HEK293 (cell line): ENCODE data around the gene CCDC178.
"Not testable (repeated sequence)": the region's sequence is repeated elsewhere in the genome, so short reads cannot be mapped to it uniquely, and the experiment has no call there.

ENCODE experiments used
- CTCF ChIA-PET: fragments of 350-600 bp; formaldehyde crosslinking; extraction: SDS; loops from one replicate; lab custom pipeline; 2021; ENCODE audit warnings: antibody characterized with exemption; lab: Yijun Ruan, JAX
- POLR2A ChIA-PET: fragments of 300-600 bp; formaldehyde crosslinking; extraction: SDS; loops from one replicate; lab custom pipeline; 2020; ENCODE audit warnings: antibody characterized with exemption, inconsistent platforms; lab: Yijun Ruan, JAX
- H3K27ac ChIP-seq: fragments of 200-500 bp; sonication (Bioruptor generic); 2 replicates; pipeline ENCODE4 v1.5.1; 2014; ENCODE audit warnings: low read depth, low read length, control low read depth, inconsistent platforms; ENCODE audit errors: extremely low read depth
- H3K36me3 ChIP-seq, 2 experiments: fragments of 200-500 bp in 1 of 2; sonication (Bioruptor generic) in 1 of 2; 1 replicate in 1 of 2; 2 replicates in 1 of 2; pipeline ENCODE4 v1.5.1; 2014 to 2017; ENCODE audit warnings: inconsistent platforms in 2 of 2, low read length in 2 of 2; ENCODE audit not compliant: control insufficient read depth in 2 of 2, insufficient read depth in 1 of 2
- H3K4me1 ChIP-seq: fragments of 200-500 bp; sonication (Bioruptor generic); 2 replicates; pipeline ENCODE4 v1.5.1; 2014; ENCODE audit warnings: mild to moderate bottlenecking, low read length, inconsistent platforms; ENCODE audit not compliant: control insufficient read depth, insufficient read depth
- H3K4me3 ChIP-seq: 2 replicates; pipeline ENCODE4 v1.5.1; 2011; ENCODE audit warnings: low read depth, mild to moderate bottlenecking, control low read depth, low read length, moderate library complexity
- H3K9me3 ChIP-seq: fragments of 200-500 bp; sonication (Bioruptor generic); 2 replicates; pipeline ENCODE4 v1.5.1; 2014; ENCODE audit warnings: low read depth, low read length, inconsistent platforms; ENCODE audit not compliant: control insufficient read depth, insufficient read depth
- FEZF1 ChIP-seq: fragments of 450-650 bp; formaldehyde crosslinking; IDR thresholded peaks from 2 replicates; pipeline ENCODE4 v1.5.1; 2016; ENCODE audit warnings: missing biosample characterization, missing genetic modification characterization
- GFI1B ChIP-seq: fragments of 450-650 bp; formaldehyde crosslinking; IDR thresholded peaks from 2 replicates; pipeline ENCODE4 v1.5.1; 2016; ENCODE audit warnings: missing biosample characterization, missing genetic modification characterization
- HOXC10 ChIP-seq: sonication (generic); formaldehyde crosslinking; IDR thresholded peaks from 2 replicates; pipeline ENCODE4 v1.8.1; 2023; ENCODE audit warnings: mild to moderate bottlenecking, missing genetic modification reagents
- HOXD13 ChIP-seq: sonication (generic); formaldehyde crosslinking; IDR thresholded peaks from 2 replicates; pipeline ENCODE4 v1.8.0; 2022; ENCODE audit warnings: missing genetic modification reagents, borderline replicate concordance
- IKZF3 ChIP-seq: fragments of 450-650 bp; IDR thresholded peaks from 2 replicates; pipeline ENCODE4 v1.5.0; 2018; ENCODE audit warnings: missing biosample characterization, mild to moderate bottlenecking, missing genetic modification characterization, moderate library complexity
- MYNN ChIP-seq: fragments of 450-650 bp; formaldehyde crosslinking; IDR thresholded peaks from 2 replicates; pipeline ENCODE4 v1.5.1; 2016; ENCODE audit warnings: missing biosample characterization, missing genetic modification characterization, borderline replicate concordance
- SCRT2 ChIP-seq: fragments of 450-650 bp; formaldehyde crosslinking; IDR thresholded peaks from 2 replicates; pipeline ENCODE4 v1.5.1; 2016; ENCODE audit warnings: missing biosample characterization, missing genetic modification characterization
- SETDB1 ChIP-seq: IDR thresholded peaks from one replicate; pipeline ENCODE4 v1.6.1; 2017; ENCODE audit warnings: mild to moderate bottlenecking, low read length, moderate library complexity, mixed read lengths; ENCODE audit not compliant: insufficient read length
- TRIM28 ChIP-seq: IDR thresholded peaks from 2 replicates; pipeline ENCODE4 v1.6.1; 2011; ENCODE audit warnings: low read length, control low read depth, borderline replicate concordance
- WT1 ChIP-seq: fragments of 450-650 bp; formaldehyde crosslinking; IDR thresholded peaks from 2 replicates; pipeline ENCODE4 v1.5.1; 2016; ENCODE audit warnings: missing biosample characterization, missing genetic modification characterization
- ZBTB20 ChIP-seq: fragments of 450-650 bp; formaldehyde crosslinking; IDR thresholded peaks from 2 replicates; pipeline ENCODE4 v1.5.1; 2016; ENCODE audit warnings: missing biosample characterization, missing genetic modification characterization
- ZFP41 ChIP-seq: fragments of 450-650 bp; formaldehyde crosslinking; IDR thresholded peaks from 2 replicates; pipeline ENCODE4 v1.5.1; 2016; ENCODE audit warnings: missing biosample characterization, missing genetic modification characterization, borderline replicate concordance
- ZNF121 ChIP-seq: fragments of 450-650 bp; formaldehyde crosslinking; IDR thresholded peaks from 2 replicates; pipeline ENCODE4 v1.5.1; 2016; ENCODE audit warnings: missing biosample characterization, missing genetic modification characterization
- ZNF133 ChIP-seq: fragments of 450-650 bp; formaldehyde crosslinking; IDR thresholded peaks from 2 replicates; pipeline ENCODE4 v1.5.1; 2016; ENCODE audit warnings: missing biosample characterization, missing genetic modification characterization
- ZNF138 ChIP-seq: fragments of 450-650 bp; formaldehyde crosslinking; IDR thresholded peaks from 2 replicates; pipeline ENCODE4 v1.5.1; 2016; ENCODE audit warnings: missing biosample characterization, missing genetic modification characterization, borderline replicate concordance
- ZNF140 ChIP-seq: fragments of 450-650 bp; formaldehyde crosslinking; IDR thresholded peaks from 2 replicates; pipeline ENCODE4 v1.5.1; 2016; ENCODE audit warnings: missing biosample characterization, missing genetic modification characterization
- ZNF174 ChIP-seq: fragments of 450-650 bp; formaldehyde crosslinking; IDR thresholded peaks from 2 replicates; pipeline ENCODE4 v1.5.0; 2017; ENCODE audit warnings: missing biosample characterization, mild to moderate bottlenecking, missing genetic modification characterization
- ZNF2 ChIP-seq: fragments of 450-650 bp; formaldehyde crosslinking; IDR thresholded peaks from 2 replicates; pipeline ENCODE4 v1.5.1; 2016; ENCODE audit warnings: missing biosample characterization, missing genetic modification characterization
- ZNF211 ChIP-seq: fragments of 450-650 bp; formaldehyde crosslinking; IDR thresholded peaks from 2 replicates; pipeline ENCODE4 v1.5.1; 2016; ENCODE audit warnings: low read depth, missing biosample characterization, missing genetic modification characterization
- ZNF302 ChIP-seq: fragments of 450-650 bp; formaldehyde crosslinking; IDR thresholded peaks from 2 replicates; pipeline ENCODE4 v1.5.1; 2016; ENCODE audit warnings: missing biosample characterization, missing genetic modification characterization, low read depth
- ZNF324 ChIP-seq: fragments of 450-650 bp; formaldehyde crosslinking; IDR thresholded peaks from 2 replicates; pipeline ENCODE4 v1.5.1; 2016; ENCODE audit warnings: missing biosample characterization, missing genetic modification characterization
- ZNF335 ChIP-seq: fragments of 450-650 bp; formaldehyde crosslinking; conservative IDR thresholded peaks from 2 replicates; pipeline ENCODE4 v1.5.1; 2016; ENCODE audit warnings: missing biosample characterization, missing genetic modification characterization
- ZNF37A ChIP-seq: fragments of 450-650 bp; IDR thresholded peaks from 2 replicates; pipeline ENCODE4 v1.5.1; 2018; ENCODE audit warnings: missing biosample characterization, missing genetic modification characterization
- ZNF391 ChIP-seq: fragments of 450-650 bp; formaldehyde crosslinking; IDR thresholded peaks from 2 replicates; pipeline ENCODE4 v1.5.1; 2016; ENCODE audit warnings: low read depth, missing biosample characterization, missing genetic modification characterization, borderline replicate concordance
- ZNF449 ChIP-seq: fragments of 450-650 bp; formaldehyde crosslinking; IDR thresholded peaks from 2 replicates; pipeline ENCODE4 v1.5.1; 2017; ENCODE audit warnings: missing biosample characterization, mild to moderate bottlenecking, missing genetic modification characterization, moderate library complexity
- ZNF488 ChIP-seq: fragments of 450-650 bp; formaldehyde crosslinking; IDR thresholded peaks from 2 replicates; pipeline ENCODE4 v1.5.1; 2016; ENCODE audit warnings: missing biosample characterization, missing genetic modification characterization
- ZNF510 ChIP-seq: fragments of 450-650 bp; formaldehyde crosslinking; IDR thresholded peaks from 2 replicates; pipeline ENCODE4 v1.5.1; 2018; ENCODE audit warnings: mild to moderate bottlenecking, missing genetic modification characterization, missing biosample characterization; ENCODE audit not compliant: insufficient replicate concordance
- ZNF585B ChIP-seq: fragments of 450-650 bp; formaldehyde crosslinking; IDR thresholded peaks from 2 replicates; pipeline ENCODE4 v1.5.1; 2016; ENCODE audit warnings: missing biosample characterization, missing genetic modification characterization
- ZNF76 ChIP-seq: fragments of 450-650 bp; formaldehyde crosslinking; IDR thresholded peaks from 2 replicates; pipeline ENCODE4; 2016; ENCODE audit warnings: low read depth, missing biosample characterization, missing genetic modification characterization, borderline replicate concordance
- ZNF768 ChIP-seq: fragments of 450-650 bp; formaldehyde crosslinking; IDR thresholded peaks from 2 replicates; pipeline ENCODE4 v1.5.1; 2018; ENCODE audit warnings: missing biosample characterization, mild to moderate bottlenecking, missing genetic modification characterization
- ZNF792 ChIP-seq: fragments of 450-650 bp; formaldehyde crosslinking; IDR thresholded peaks from 2 replicates; pipeline ENCODE4 v1.5.1; 2016; ENCODE audit warnings: missing biosample characterization, missing genetic modification characterization
- ZSCAN16 ChIP-seq: fragments of 450-650 bp; formaldehyde crosslinking; IDR thresholded peaks from 2 replicates; pipeline ENCODE4 v1.5.1; 2016; ENCODE audit warnings: missing biosample characterization, missing genetic modification characterization

The CCDC178 gene

DNA sequence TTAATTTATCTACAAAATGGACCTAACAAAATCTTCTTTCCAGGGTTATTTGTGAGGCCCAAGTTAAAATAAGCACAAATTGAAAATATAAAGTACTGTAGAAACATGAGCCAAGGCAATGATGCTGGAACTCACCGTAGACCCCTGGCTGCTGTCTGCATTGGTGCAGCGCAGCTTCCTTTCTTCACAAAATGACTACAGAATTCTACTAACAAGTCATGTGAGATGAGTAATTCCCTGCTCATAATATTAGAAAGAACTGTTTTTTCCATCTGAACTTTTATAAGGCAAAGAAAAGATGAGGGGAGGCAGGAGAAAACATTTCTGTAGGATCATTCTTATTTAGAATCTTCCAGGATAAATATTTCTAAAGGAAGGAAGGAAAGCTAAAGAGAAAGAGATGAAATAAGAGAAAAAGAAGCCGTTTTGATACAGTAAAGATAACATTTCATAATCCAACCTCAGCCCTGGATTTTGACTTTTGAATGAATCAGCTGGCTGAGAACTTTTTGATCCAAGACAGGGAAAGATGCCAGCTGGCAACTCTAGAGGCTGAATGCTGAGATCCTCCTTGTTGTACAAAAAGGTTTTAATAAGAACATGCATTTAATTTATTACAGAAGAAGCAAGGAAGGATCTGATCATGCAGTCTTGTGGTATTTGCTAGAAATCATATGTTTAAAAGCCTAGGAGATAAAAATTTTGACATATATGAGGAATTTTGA, 483.8 kb downstream of the CCDC178 start:
- ChIA-PET CTCF (interaction anchor here (0.7 to 0.8 kb wide), 3 partner anchors 54 to 334 kb away, joined by 3 to 4 read pairs (median 3); no protein-coding TSS in a partner anchor), POLR2A (no interaction called here)
- Histone ChIP-seq H3K9me3 (no peaks in the 10 kb centered on the region), H3K36me3 (no peaks in the 10 kb centered on the region), H3K4me1 (no peaks in the 10 kb centered on the region), H3K4me3 (no peak overlapping the region), H3K27ac (no peak overlapping the region)
- TF ChIP-seq ZNF211 (tag by site-specific recombination) (no peak), ZNF37A (tag by site-specific recombination) (no peak), ZNF302 (tag by site-specific recombination) (no peak), ZNF140 (tag by site-specific recombination) (no peak), ZFP41 (tag by site-specific recombination) (no peak), ZNF488 (tag by site-specific recombination) (no peak), ZNF510 (tag by site-specific recombination) (no peak), ZNF449 (tag by site-specific recombination) (no peak), ZNF133 (tag by site-specific recombination) (no peak), ZSCAN16 (no peak), ZNF792 (tag by site-specific recombination) (no peak), ZNF138 (tag by site-specific recombination) (no peak), HOXD13 (CRISPR knock-in tag) (no peak), MYNN (tag by site-specific recombination) (no peak), ZNF768 (tag by site-specific recombination) (no peak), ZNF2 (no peak), ZNF324 (tag by site-specific recombination) (no peak)

DNA sequence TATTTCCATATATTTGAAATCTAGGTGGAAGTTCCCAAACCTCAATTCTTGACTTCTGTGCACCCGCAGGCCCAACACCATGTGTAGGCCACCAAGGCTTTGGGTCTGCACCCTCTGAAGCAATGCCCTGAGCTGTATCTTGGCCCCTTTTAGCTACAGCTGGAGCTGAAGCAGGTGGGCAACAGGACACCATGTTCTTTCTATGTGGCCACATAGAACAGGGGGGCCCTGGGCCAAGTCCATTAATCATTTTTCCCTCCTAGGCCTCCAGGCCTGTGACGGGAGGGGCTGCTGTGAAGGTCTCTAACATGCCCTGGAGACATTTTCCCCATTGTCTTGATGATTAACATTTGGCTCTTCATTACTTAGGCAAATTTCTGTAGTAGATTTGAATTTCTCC, 488.2 kb downstream of the CCDC178 start:
- TF ChIP-seq SETDB1 (peak; percentile 66), ZNF585B (tag by site-specific recombination) (peak; percentile 95), TRIM28 (peak; percentile 63; the same call in 1 of the 2 replicates)
- TF ChIP-seq, all 188 proteins: peak for 3; not testable (repeated sequence) for 185
- CTCF ChIA-PET, POLR2A ChIA-PET: not testable (repeated sequence)

GRCh38 chr18:32937597-32937996, 502.9 kb downstream of the CCDC178 start:
- Histone ChIP-seq H3K4me1 (no peaks in the 10 kb centered on the region), H3K36me3 (no peaks in the 10 kb centered on the region), H3K4me3 (no peak overlapping the region), H3K27ac (no peak overlapping the region), H3K9me3 (no peaks in the 10 kb centered on the region)
- ChIA-PET CTCF (no interaction called here), POLR2A (no interaction called here)
- TF ChIP-seq GFI1B (tag by site-specific recombination) = no peak
- TF ChIP-seq IKZF3 (tag by site-specific recombination) = no peak
- TF ChIP-seq WT1 = no peak
- no peak for TF ChIP-seq ZNF174
- TF ChIP-seq ZBTB20 (tag by site-specific recombination) = no peak
- no peak for TF ChIP-seq SCRT2 (tag by site-specific recombination)
- TF ChIP-seq ZNF121 (tag by site-specific recombination) = no peak
- no peak for TF ChIP-seq FEZF1 (tag by site-specific recombination)
- no peak for TF ChIP-seq HOXC10
- TF ChIP-seq ZNF391 = no peak
- no peak for TF ChIP-seq ZNF335 (tag by site-specific recombination)
- TF ChIP-seq ZNF76 (tag by site-specific recombination) = no peak

More for the DNA sequence above, 488.2 kb downstream of the CCDC178 start:
- H3K9me3 ChIP-seq, H3K36me3 ChIP-seq, H3K4me1 ChIP-seq, H3K4me3 ChIP-seq, H3K27ac ChIP-seq: not testable (repeated sequence)
